Parathyroid adenoma (tissue), 2 donors: ENCODE measurements around the gene LTN1.

Experiments
- H2AFZ ChIP-seq: fragments of 300-600 bp; sonication (generic); one replicate; pipeline ENCODE4 v1.7.0; 2017; ENCODE audit warnings: antibody characterized with exemption, mild to moderate bottlenecking
- H3K27ac ChIP-seq: fragments of 300-600 bp; sonication (generic); one replicate; pipeline ENCODE4 v1.7.0; 2017
- H3K27me3 ChIP-seq: fragments of 300-600 bp; sonication (generic); one replicate; pipeline ENCODE4 v1.7.0; 2017; ENCODE audit warnings: low read length; ENCODE audit not compliant: control insufficient read depth, insufficient read depth
- H3K36me3 ChIP-seq: fragments of 300-600 bp; sonication (generic); one replicate; pipeline ENCODE4 v1.7.0; 2017; ENCODE audit warnings: low read length; ENCODE audit not compliant: control insufficient read depth, insufficient read depth
- H3K4me1 ChIP-seq: fragments of 300-600 bp; sonication (generic); one replicate; pipeline ENCODE4 v1.7.0; 2017; ENCODE audit warnings: control low read depth
- H3K4me2 ChIP-seq: fragments of 300-600 bp; sonication (generic); one replicate; pipeline ENCODE4 v1.7.0; 2017; ENCODE audit warnings: low read length
- H3K4me3 ChIP-seq: fragments of 300-600 bp; sonication (generic); one replicate; pipeline ENCODE4 v1.7.0; 2017; ENCODE audit warnings: low read depth, low read length
- H3K79me2 ChIP-seq: fragments of 300-600 bp; sonication (generic); one replicate; pipeline ENCODE4 v1.7.0; 2017; ENCODE audit warnings: control low read depth
- H3K9ac ChIP-seq: fragments of 300-600 bp; sonication (generic); one replicate; pipeline ENCODE4 v1.7.0; 2017; ENCODE audit warnings: mild to moderate bottlenecking
- H3K9me3 ChIP-seq: fragments of 300-600 bp; sonication (generic); one replicate; pipeline ENCODE4 v1.7.0; 2017; ENCODE audit warnings: low read length; ENCODE audit not compliant: control insufficient read depth
- CTCF ChIP-seq: fragments of 300-600 bp; sonication (generic); IDR thresholded peaks from one replicate; pipeline ENCODE4 v1.7.0; 2017; ENCODE audit warnings: antibody characterized with exemption, mild to moderate bottlenecking
- donor health status: primary hyperparathyroidism.

The LTN1 gene

DNA sequence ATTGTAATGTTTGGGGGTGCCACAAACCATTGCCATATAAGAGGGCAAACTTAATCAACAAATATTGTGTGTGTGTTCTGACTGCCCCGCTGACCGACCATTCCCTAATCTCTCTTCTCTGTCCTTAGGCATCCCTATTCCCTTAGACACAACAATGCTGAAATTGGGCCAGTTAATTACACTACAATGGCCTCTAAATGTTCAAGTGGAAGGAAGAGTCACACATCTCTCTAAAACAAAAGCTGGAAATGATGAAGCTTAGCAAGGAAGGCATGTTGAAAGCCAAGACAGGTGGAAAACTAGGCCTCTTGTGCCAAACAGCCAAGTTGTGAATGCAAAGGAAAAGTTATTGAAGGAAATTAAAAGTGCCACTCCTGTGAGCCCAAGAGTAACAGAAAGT is 30.2 kb downstream of the LTN1 start:
- no peak for TF ChIP-seq CTCF
- H3K9me3 ChIP-seq: no peaks in the 10 kb centered on the region
- H3K4me2 ChIP-seq: no peak overlapping the region
- H3K79me2 ChIP-seq: no peaks in the 10 kb centered on the region
- H3K9ac ChIP-seq: no peak overlapping the region
- no peaks in the 10 kb centered on the region for H3K36me3 ChIP-seq
- no peak overlapping the region for H3K4me3 ChIP-seq
- H3K4me1 ChIP-seq: no peaks in the 10 kb centered on the region
- H2AFZ ChIP-seq: no peak overlapping the region
- no peak overlapping the region for H3K27ac ChIP-seq
- H3K27me3 ChIP-seq: no peaks in the 10 kb centered on the region

- no peak overlapping the region for H3K4me3 ChIP-seq
- H3K79me2 ChIP-seq: no peaks in the 10 kb centered on the region
- H3K4me1 ChIP-seq: no peaks in the 10 kb centered on the region
- no peaks in the 10 kb centered on the region for H3K9me3 ChIP-seq
- H3K27ac ChIP-seq: no peak overlapping the region
- no peak overlapping the region for H2AFZ ChIP-seq
- H3K27me3 ChIP-seq: no peaks in the 10 kb centered on the region
- no peak for TF ChIP-seq CTCF
- no peaks in the 10 kb centered on the region for H3K36me3 ChIP-seq
- no peak overlapping the region for H3K9ac ChIP-seq
- H3K4me2 ChIP-seq: no peak overlapping the region
Measured at GRCh38 chr21:28961927-28962326, 30.8 kb downstream of the LTN1 start.

DNA sequence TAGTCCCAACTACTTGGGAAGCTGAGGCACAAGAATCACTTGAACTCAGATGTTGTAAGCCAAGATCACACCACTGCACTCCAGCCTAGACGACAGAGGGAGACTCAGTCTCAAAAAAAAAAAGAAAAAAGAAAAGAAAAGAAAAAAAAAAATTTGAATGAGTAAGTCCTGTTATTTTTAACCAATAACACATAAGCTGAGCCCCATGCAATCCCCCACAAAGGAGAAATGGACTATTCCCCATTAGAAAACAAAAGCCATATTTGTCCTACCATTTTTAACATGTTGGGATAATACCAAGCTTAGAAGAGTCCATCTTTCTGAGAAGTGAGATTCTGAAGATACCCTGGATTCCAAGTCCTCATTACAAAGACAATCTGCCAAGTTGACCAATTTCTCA is 32.4 kb downstream of the LTN1 start:
- Histone ChIP-seq H3K79me2 (no peaks in the 10 kb centered on the region), H2AFZ (no peak overlapping the region), H3K9ac (no peak overlapping the region), H3K4me1 (no peaks in the 10 kb centered on the region), H3K4me3 (no peak overlapping the region), H3K27me3 (no peaks in the 10 kb centered on the region), H3K36me3 (no peaks in the 10 kb centered on the region), H3K27ac (no peak overlapping the region), H3K9me3 (no peaks in the 10 kb centered on the region), H3K4me2 (no peak overlapping the region)
- TF ChIP-seq CTCF: no peak

- no peaks in the 10 kb centered on the region for H3K36me3 ChIP-seq
- no peak for TF ChIP-seq CTCF
- no peak overlapping the region for H3K4me2 ChIP-seq
- H3K27ac ChIP-seq: no peak overlapping the region
- no peak overlapping the region for H3K4me3 ChIP-seq
- H3K79me2 ChIP-seq: no peaks in the 10 kb centered on the region
- no peak overlapping the region for H3K9ac ChIP-seq
- H3K4me1 ChIP-seq: no peaks in the 10 kb centered on the region
- H3K27me3 ChIP-seq: no peaks in the 10 kb centered on the region
- no peaks in the 10 kb centered on the region for H3K9me3 ChIP-seq
- no peak overlapping the region for H2AFZ ChIP-seq
Measured at GRCh38 chr21:28959367-28960099, 33.1 kb downstream of the LTN1 start.

DNA sequence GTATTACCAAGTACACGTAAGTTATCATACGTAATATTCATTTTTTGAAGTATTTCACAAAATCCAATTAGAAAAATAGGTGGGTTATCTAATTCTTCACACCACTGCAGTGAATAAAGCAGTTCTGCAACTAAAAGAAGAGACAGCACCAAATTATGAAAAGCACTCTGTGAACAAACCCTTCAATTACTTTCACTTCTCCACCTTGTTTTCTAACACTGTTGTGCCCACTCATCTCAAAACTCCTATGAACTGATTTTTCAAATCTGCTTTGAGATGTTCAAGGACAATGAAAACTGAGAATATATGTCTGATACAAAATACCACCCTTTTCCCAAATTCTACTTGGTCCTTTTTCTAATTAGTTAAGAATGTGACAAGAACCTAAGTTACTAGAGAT is 39.4 kb downstream of the LTN1 start:
- no peaks in the 10 kb centered on the region for H3K79me2 ChIP-seq
- H3K4me1 ChIP-seq: no peaks in the 10 kb centered on the region
- no peak overlapping the region for H3K4me2 ChIP-seq
- no peaks in the 10 kb centered on the region for H3K36me3 ChIP-seq
- no peaks in the 10 kb centered on the region for H3K27me3 ChIP-seq
- TF ChIP-seq CTCF: no peak
- H3K9me3 ChIP-seq: no peaks in the 10 kb centered on the region
- no peak overlapping the region for H2AFZ ChIP-seq
- no peak overlapping the region for H3K4me3 ChIP-seq
- H3K27ac ChIP-seq: no peak overlapping the region
- H3K9ac ChIP-seq: no peak overlapping the region
